Activated CD4-positive, CD25-positive, alpha-beta regulatory T cell (primary cell): ENCODE data around the gene RS1.

Experiments
- DNase-seq, 4 experiments: peaks; one replicate each; lab custom pipeline; 2025; lab: John Stamatoyannopoulos, UW

RS1 gene

DNA sequence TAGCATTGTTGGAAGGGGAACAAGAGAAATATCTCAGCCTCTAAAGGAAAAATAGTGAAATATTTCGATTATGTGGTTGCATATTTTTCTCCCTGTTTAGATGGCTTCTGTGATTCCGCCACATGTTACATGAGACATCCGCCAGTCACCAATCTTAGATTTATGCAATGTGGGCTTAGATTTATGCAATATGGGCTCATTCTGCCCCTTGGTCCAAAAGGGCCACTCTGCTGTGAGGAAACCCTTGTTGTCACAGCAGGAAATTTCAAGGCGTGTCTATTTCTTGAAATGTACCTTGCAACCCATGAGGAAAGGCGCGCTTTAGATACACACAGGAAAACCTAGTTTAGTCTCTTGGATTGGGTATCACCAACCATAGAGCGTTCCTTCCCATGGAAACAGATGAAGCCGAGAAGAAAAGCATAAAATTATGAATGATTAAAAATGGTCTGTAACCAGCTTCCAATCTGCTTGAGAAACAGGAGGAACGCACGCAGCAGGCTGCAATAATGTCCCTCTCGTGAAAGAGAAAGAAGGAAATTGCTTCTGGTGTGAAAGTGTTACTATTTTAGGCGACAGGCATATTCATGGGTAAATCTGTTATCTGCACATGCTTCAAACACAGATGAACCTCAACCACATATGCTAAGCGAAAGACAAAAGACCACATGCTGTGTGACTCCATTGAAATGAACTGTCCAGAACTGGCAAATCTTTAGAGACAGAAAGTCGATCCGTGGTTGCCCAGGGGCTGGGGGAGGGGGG lies 3.7 kb downstream of the RS1 start:
- DNase-seq: no peak

DNA sequence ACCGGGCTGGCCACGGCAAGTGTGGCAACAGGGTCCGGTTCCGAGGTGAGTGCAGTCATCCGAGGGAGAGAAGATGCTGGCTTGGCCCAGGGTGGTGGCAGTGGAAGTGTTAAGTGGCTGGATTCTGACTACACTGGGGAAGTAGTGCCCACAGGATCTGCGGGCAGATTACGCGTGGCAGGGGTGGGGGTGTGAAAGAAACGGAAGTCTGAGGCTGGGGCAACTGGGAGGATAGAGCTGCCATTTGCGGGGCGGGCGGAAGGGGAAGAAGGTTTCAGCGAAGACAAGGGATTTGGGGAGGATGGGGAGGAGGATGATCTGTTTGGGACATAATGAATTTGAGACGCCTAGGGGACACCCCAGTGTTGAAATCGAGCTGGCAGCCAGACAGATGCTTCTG lies 5.3 kb downstream of the RS1 start:
- no peak for DNase-seq

DNA sequence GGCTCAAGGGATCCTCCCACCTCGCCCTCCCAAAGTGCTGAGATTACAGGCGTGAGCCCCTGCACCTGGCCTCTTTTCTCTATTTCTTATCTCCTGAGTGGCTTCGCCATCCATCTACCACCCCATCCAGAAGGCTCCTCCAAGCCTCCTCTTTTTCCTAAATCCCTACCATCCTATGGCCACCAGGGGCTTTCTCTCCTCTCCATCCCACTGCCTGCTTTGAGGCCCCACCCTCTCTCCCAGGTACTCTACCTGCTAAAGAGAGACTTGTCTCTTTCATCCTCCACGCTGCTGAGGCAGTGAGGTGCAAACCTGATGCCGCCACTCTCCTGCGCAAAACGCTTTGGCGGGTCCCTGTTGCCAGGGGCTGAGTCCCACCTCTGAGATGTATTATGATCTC lies 7.0 kb downstream of the RS1 start:
- no peak for DNase-seq

DNA sequence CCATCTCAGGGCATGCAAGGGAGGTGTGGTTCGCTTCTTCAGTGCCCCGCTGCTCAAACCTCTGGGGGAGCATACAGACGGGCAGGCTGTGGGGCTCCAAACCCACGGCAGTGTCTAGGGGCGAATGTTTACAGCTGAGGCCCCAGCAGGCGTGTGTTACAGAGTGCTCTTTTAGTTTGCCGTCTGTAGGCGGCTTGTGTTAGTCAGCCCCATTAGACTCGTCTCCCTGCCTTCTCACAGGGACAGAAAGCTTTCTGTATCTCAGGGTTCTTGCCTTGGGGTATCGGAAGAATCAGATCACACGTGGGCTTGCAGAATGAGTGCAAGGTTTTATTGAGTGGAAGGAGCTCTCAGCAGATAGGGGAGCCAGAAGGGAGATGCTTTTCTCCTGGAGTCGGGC lies 10.6 kb downstream of the RS1 start:
- DNase-seq: no peak

DNA sequence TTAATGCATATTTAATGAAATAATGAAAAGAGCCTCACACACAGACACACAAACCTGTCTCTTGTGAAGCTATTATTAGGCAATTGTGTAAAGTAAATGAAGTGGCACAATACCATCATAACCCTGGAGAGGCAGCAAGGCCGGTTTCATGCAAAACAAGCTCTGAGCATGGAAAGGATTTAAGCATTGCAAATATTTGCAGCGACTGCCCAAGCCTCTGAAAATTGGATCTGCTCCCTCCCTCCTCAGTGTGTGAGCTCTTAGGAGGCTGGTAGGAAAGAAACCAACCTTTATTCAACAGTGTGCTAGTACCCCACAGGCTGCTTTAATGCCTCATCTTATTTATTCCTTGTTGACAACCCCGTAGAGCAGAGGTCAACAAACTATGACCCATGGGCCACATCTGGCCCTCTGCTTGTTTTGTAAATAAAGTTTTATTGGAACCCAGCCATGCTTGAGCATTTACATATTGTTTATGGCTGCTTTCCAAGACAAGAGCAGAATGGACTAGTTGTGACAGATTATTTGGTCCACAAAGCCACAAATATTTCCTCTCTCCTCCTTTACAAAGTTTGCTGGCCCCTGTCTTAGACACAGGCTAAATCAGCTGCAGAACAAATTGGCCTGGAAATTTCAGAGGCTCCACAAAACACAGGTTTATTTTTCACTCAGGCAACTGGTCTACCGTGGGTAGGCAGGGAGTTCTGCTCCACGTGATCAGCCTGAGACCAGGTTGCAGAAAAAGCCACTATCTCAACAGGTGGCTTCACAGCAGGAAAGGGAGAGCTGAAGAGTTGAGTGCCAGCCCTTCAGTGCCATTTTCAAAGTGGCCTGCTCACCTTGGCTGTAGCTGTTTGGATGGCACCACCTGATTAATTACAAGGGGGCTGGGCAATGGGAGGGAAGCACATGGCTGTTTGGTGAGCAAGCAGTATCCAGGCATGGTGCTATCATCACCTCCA lies 16.8 kb downstream of the RS1 start:
- DNase-seq: no peak

DNA sequence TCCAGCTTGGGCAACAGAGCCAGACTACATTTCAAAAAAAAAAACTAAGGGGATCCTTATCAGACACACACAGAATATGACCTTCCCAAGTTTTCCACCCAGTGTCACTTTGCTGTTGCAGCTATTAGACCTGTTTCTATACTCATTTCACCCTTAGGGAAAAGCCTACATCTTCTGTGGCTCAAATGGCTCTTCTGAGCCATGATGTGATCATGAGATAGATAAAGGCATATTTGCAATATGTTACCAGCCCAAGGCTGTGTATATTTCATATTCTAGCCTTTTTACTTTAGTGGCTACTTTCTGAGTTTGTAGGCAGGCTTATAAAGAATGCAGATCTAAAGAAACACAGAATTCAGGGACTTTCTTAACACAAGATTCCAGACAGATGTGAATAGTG lies 19.3 kb downstream of the RS1 start:
- no peak for DNase-seq

DNA sequence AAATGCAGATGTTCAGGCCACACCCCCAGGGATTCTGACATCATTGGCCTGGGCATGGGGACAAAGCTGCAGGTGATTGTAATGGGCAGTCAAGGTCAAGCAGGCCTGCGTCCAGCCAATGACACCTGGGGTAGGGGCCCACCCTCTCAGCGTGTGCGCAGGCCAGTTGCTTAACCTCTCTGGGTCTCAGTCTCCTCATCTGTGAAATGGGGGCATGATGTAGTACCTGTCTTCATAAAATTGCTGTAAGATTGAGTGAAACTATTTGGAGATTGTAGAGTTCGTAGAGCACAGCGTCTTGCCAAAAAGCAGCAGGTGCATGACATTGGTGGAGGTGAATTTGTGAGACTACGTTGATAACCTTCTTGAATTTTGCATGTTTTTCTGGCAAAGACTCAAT lies 21.2 kb downstream of the RS1 start:
- DNase-seq: no peak

DNA sequence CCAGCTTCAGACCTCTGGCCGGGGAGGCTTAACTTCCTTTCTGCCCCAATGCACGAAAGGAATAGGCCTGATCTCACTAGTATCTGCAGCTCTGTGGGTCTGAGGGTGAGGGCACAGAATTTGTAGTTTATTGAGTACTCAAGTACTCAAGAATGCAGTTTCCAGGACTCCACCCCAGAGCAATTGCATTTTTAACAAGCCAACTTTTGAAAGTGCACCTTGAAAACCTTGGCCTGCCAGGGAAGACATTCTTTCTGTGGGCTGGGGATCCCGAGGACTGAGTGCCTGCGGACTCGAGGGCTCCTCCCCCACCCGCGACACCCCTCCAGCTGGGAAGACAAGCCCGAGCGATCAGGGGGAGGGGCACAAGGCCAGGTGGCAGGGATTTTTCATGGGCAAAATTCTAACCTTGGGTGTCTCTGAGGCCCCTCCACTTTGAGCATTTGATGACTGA lies 22.4 kb downstream of the RS1 start:
- no peak for DNase-seq

DNA sequence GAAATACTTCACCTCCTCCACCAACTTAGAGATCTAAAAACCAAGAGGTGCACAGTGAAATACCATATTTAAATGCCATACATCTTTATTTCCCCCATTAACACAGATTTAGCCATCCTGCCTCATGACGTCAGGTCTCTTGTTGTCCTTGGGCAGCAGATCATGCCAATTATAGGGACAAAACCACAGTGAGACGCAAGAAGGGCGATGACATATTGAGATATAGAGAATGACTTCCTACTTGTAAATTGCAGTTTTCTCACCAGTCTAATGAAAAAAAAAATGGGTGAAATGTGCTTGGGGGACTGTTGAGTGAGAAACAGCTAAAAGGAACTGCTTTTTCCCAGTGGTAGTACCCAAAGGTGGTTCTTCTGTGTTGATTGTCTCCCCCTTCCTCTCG lies 24.3 kb downstream of the RS1 start:
- no peak for DNase-seq

DNA sequence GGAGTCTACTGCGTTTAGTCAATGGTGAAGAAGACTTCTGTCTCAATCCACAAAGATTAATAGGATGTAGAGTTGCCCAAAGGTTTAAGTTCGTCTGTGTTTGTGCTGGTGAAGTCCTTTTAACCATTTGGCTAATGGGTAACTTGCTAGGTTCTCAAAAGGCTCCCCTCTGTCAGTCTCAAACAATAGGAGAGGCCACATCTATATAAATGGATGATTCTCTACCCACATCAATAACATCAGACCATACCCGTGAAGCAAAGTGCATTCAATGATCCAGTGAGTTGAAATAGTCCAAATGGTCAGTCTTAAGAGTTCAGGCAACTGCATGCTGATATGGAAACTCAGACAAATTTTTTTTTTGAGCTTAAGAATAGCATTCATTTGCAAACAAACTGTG lies 28.1 kb downstream of the RS1 start:
- no peak for DNase-seq

DNA sequence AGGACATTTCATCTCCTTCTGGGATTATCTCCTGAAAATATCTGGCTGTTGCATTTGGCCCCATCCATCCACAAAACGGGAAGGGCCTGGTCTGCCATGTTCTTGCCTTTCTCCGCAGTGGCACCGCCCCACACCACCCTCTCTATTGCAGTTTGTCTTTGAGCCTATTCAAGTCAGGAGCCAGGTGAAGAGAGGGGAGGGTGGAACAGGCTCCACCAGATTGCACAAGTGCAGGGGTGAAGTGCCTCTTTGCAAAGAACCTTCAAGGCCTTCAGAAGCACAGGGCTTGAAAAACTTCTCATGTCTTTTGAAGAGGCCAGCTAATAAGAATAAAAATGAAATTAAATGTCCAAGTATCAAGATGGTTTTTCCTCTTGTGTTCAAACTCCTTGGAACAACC lies 28.7 kb downstream of the RS1 start:
- no peak for DNase-seq

DNA sequence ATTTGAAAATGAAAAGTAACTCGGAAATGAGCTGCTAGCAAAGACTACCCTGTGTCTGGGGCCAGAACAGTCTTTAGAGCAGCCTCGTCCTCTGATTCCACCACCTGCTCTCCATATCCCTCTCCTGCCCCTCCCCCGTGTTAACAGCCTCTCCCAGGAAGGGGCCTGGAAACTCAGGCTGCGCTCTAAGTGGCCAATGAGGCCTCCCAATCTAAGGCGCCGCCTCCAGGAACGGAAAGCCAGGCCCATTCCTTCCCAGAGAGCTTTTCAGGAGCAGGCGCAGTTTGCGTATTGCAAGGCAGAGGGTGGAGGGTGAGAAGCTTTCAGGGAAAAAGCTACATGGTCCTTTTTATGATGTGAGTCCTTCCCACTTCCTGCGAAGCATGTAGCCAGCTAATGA lies 31.2 kb downstream of the RS1 start:
- no peak for DNase-seq

DNA sequence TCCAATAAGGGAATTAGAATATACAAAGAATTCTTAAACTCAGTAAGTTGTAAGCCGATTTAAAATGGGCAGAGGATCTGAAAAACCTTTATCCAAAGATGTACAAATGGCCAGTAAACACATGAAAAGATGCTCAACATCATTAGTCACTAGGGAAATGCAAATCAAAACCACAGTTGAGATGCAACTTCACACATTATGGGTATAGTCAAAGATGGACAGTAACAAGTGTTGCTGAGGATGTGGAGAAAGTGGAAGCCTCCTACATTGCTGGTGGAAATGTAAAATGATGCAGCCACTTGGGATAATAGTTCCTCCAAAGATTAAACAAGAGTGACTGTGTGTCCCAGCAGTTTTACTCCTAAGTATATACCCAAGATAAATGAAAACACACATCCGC lies 32.6 kb downstream of the RS1 start:
- DNase-seq: no peak

DNA sequence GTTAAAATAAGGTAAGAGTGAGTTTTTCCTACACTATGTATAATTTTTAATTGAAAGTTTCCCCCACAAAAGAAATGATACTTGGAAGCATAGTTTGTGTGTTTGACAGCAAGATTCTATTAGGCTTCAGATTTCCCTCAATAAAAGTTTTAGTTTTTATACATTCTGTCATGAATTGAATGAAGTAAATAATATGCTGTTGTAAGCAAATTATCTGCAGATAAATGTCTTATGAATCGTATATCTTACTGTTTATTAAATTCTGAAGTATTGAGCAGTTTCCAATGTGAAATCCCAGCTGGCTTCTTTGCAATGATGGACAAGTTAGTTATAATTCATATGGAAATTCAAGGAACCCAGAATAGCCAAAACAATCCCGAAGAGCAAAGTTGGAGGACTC lies 33.5 kb downstream of the RS1 start:
- no peak for DNase-seq

DNA sequence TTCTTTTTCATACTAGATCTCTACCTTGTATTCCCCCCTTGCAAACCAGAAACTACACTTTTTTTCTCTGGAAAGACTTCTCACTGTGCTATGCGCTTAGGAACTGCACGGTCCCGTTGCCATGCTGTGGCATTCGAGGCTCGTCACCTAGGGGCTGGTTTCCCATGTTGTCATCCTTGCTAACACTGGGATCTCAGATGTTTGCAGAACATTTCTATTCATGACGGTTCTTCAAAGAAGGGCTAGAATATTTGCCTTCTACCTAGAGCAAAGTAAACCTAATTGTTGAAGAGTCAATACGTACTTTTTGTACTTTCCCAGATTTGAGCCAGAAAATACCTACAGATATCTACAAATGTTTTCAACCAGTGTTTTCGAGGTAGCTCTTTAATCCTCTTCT lies 41.0 kb downstream of the RS1 start:
- no peak for DNase-seq

DNA sequence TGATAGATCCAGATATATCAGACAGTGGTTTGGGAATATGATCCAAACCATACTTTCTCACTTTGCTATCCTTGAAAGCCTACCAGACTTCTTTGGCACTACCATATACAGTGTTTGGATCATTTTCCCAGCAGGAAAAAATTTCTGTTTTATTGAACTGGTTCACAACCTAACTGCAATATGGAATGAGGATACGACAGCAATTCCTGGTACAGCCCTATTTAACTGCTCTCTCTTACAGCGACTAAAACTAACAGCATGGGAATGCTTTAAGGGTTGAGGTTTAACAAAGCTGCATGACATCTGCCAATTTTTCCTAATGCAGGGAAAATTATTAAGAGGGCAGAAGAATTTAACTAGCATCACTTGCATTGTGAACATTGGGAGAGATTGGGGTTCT lies 47.3 kb downstream of the RS1 start:
- DNase-seq: no peak

DNA sequence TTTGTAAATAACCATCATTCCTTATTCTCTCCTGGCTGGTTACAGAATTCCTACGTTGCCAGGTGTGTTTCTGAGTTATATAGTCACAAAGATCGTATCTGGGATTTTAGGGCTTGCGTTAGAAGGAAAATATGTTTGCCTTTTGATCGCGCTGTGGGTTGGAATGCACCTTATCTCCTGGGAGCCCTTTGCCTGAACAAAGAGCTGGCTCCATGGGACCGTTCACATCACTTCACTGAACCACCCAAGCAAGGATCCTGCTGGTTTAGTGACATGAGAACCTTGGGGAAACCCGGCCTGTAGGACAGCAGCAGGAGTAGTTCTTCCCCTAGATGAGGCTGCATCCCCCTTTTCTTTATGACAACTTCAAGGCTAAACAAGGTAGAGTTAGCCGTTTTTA lies 51.6 kb downstream of the RS1 start:
- DNase-seq: no peak

DNA sequence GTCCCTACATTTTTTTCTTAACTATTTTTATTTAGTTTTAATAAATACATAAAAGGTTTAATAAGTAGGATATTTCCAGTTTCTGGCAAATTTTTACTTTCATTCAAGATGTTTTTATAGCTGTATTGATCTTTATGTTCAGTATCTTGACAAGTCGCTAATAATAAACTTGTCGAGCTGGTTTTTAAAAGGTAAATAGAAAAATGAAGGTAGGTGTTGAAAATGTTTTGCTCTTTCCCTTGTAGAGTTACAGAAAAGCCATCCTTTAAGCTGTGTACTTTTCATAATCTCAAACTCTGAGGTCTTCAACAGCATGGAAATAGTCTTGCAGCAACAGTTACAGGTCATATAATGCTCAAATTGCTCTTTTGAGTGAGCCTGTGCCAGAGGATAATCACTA lies 52.6 kb downstream of the RS1 start:
- DNase-seq: no peak

DNA sequence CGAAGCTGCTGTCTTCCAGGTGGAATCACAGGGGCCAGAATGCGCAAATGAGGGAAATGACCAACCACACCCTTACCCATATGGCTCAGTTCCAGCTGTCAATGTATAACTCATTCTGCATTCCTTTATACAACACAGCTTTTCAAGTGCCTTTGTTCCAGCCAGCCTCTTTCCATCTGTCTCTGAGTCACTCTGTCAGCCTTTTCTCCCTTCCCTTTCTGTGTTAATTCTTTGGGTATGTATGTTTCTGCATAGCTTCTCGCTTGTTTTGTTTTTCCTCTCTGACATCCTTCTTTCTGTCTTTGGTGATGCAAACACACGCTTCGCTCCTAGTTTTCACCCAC lies 54.5 kb downstream of the RS1 start:
- DNase-seq: no peak

DNA sequence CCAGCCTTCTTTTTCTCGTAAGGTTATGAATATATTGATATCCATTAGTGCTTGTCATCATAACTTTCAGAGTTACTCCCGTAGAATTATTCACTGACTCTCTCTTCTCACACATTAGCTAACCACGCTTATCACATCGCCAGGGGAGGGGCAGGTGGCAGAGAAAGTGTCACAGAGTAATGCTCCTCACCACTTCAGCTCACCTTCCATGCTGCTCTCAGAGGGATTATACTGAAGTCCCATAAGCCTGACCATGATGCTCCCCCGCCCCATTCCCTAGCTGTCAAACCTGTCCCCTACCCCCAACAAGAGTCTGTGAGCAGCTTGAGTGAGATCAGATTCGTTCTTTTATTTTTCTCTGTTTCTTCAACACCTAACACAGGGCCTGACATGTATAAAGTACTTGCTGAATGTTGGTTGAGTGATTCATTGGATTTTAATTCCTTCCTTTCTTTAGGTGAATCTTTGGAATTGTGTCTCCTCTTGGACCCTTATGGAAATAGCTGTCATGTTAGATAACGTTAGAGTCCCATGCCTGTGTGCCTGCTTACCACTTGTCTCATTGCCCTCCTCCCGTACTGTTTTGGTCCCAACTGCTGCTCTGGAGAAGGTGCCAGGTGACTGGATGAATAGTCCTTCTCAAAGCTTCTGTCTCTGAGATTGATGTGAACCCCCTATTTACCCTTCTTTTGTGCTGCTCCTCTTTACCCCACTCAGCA lies 55.1 kb downstream of the RS1 start:
- DNase-seq: no peak

DNA sequence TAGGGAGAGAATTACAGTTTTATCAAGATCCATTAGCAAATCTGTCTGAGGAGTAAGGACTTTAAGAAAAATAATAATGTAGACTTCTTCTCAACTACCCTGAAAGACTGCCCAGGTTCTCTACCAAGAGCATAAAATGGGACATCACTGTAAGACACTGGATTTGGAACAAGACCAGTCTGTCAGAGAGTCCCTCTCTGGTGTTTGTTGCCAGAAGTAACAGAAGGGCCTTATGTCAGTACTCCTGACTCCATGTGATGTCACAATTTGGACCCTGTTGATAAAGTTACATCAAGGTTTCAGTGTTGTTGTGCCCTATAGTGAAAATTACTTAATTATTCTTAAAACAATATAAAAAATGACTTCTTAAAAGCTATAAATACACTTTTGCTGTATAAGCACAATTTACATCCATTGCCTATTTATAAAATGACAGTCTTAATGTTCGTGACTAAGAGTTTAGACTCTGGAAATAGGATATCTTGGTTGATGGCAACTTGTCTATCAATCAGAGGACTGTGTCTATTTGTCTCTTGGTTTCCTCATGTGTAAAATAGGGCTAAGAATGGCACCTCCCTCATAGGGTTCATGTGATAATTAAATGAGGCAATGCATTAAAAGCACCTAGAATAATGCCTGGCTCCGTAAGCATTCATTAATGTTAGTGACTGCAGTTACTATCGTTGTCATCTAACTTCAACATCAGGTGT lies 57.8 kb downstream of the RS1 start:
- no peak for DNase-seq

DNA sequence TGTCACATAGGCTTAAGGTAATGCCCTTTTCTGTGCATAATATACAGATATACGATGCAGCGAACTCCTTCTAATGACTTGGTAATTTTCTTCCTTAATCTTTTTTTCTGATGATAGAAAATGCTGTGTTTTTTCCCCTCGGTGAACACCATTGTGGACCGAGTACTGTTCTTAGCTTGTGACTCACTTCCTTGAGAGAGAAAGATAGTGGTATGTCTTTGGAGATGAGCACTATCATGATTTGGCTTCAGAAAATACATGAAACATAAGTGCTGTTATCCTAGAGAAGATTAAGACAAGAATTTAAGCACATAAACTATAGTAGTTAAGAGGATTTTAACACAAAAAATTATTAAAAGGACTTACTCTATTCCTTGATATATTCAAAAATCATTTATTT lies 63.9 kb downstream of the RS1 start:
- no peak for DNase-seq
